Activated T-cell treated with anti-CD3 and anti-CD28 coated beads for 4 hours (primary cell): Measurements from ENCODE around the gene CXCL14.

Source experiments
- DNase-seq: peaks from one replicate; pipeline ENCODE4 v3.0.0-alpha.2; 2020

Gene CXCL14

GRCh38 chr5:135578685-135579341 is at the start of gene CXCL14:
CXCL14 (minus strand) TSS chr5:135578991; CDS start chr5:135578778, 213 bp downstream.
- DNase-seq: no peak

GRCh38 chr5:135626636-135627035 is 47.8 kb upstream of the CXCL14 start:
- no peak for DNase-seq

- no peak for DNase-seq
Observed at GRCh38 chr5:135625961-135626360, 47.2 kb upstream of the CXCL14 start.

GRCh38 chr5:135625486-135625885 is 46.7 kb upstream of the CXCL14 start:
- DNase-seq: no peak

GRCh38 chr5:135625061-135625460 is 46.3 kb upstream of the CXCL14 start:
- no peak for DNase-seq

- no peak for DNase-seq
Observed at GRCh38 chr5:135623186-135623715, 44.5 kb upstream of the CXCL14 start.

GRCh38 chr5:135615581-135616260 is 36.9 kb upstream of the CXCL14 start:
- no peak for DNase-seq

GRCh38 chr5:135615171-135615570 is 36.4 kb upstream of the CXCL14 start:
- DNase-seq: no peak

- DNase-seq: no peak
Observed at GRCh38 chr5:135609981-135610380, 31.2 kb upstream of the CXCL14 start.

GRCh38 chr5:135608761-135609443 is 30.1 kb upstream of the CXCL14 start:
- DNase-seq: no peak

- DNase-seq: no peak
Observed at GRCh38 chr5:135608361-135608760, 29.6 kb upstream of the CXCL14 start.

GRCh38 chr5:135606431-135606830 is 27.6 kb upstream of the CXCL14 start:
- DNase-seq: no peak

- no peak for DNase-seq
Observed at GRCh38 chr5:135605221-135605620, 26.4 kb upstream of the CXCL14 start.

GRCh38 chr5:135604056-135604455 is 25.3 kb upstream of the CXCL14 start:
- no peak for DNase-seq

GRCh38 chr5:135602882-135603721 is 24.3 kb upstream of the CXCL14 start:
- DNase-seq: no peak

GRCh38 chr5:135601466-135601865 is 22.7 kb upstream of the CXCL14 start:
- no peak for DNase-seq

GRCh38 chr5:135600971-135601381 is 22.2 kb upstream of the CXCL14 start:
- DNase-seq: no peak

GRCh38 chr5:135600152-135600570 is 21.4 kb upstream of the CXCL14 start:
- DNase-seq: no peak

- DNase-seq: no peak
Observed at GRCh38 chr5:135599421-135600151, 20.8 kb upstream of the CXCL14 start.

- no peak for DNase-seq
Observed at GRCh38 chr5:135598691-135599395, 20.1 kb upstream of the CXCL14 start.

GRCh38 chr5:135596788-135597187 is 18.0 kb upstream of the CXCL14 start:
- DNase-seq: no peak
